BJ (cell line): ENCODE results near the gene KDM4B. TPM values are rescaled to one million over a fixed set of nuclear protein-coding genes. Genes with fewer than 3 reads are reported as not detected.

ENCODE experiments used
- CTCF ChIA-PET: fragments of 350-600 bp; formaldehyde crosslinking; extraction: SDS; loops from one replicate; lab custom pipeline; 2021; ENCODE audit warnings: antibody characterized with exemption, inconsistent platforms; lab: Yijun Ruan, JAX
- POLR2A ChIA-PET: fragments of 300-600 bp; sonication (Branson Sonifier 250); formaldehyde crosslinking; extraction: SDS; loops from one replicate; lab custom pipeline; 2021; ENCODE audit warnings: antibody characterized with exemption; lab: Charles Lee
- DNase-seq: peaks from one replicate; pipeline ENCODE4 v3.0.0-alpha.2; 2011; ENCODE audit warnings: low read depth
- H3K27me3 ChIP-seq: 2 replicates; pipeline ENCODE4 v1.6.0; 2011; ENCODE audit warnings: low read length; ENCODE audit not compliant: control insufficient read depth, insufficient read depth
- H3K36me3 ChIP-seq: 2 replicates; pipeline ENCODE4 v1.5.1; 2011; ENCODE audit warnings: low read length; ENCODE audit not compliant: control insufficient read depth, insufficient read depth
- H3K4me3 ChIP-seq: 2 replicates; pipeline ENCODE4 v1.5.1; 2011; ENCODE audit warnings: low read depth, mild to moderate bottlenecking, control low read depth, low read length
- CTCF ChIP-seq: IDR thresholded peaks from 2 replicates; pipeline ENCODE4 v1.5.1; 2011; ENCODE audit warnings: low read depth, mild to moderate bottlenecking, control low read depth, inconsistent platforms, low read length, moderate library complexity; ENCODE audit not compliant: insufficient read depth
- polyA plus RNA-seq: library from polyadenylated mRNA; depleted of rRNA; stranded (reverse); fragments of >200 nt; gene quantifications from 2 replicates; pipeline ENCODE4 v1.2.3, GENCODE V29; 2011

The KDM4B gene
- polyA plus RNA-seq, 1 experiment = 15.2 TPM

- no peak overlapping the region for H3K4me3 ChIP-seq
- ChIA-PET POLR2A (no interaction called here), CTCF (no interaction called here)
- no peaks in the 10 kb centered on the region for H3K27me3 ChIP-seq
- peaks cover 22% of the 10 kb centered on the region for H3K36me3 ChIP-seq
- no peak for DNase-seq
- TF ChIP-seq CTCF = no peak
These were observed 151.4 kb downstream of the KDM4B start for GRCh38 chr19:5120321-5120720.

DNA sequence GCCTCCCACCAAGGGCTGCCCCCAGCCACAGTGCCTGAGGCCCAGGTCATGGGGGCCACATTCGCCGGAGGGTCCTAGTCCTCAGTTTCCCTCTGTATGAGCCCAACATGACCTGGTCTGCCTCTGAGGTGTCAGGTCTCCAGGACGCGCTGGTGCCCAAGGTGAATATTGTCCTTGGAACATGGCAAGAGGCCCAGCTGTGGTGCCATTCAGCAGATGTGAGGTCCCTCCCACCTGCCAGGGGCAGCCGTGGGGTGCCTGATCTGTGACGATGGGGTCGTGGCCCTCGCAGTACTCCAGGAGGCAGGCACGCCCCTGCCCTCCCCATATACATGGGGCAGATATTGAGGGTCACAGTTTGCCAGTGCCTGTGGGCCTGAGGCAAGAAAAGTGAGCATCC is 151.9 kb downstream of the KDM4B start:
- CTCF ChIA-PET = no interaction called here
- peaks cover 22% of the 10 kb centered on the region for H3K36me3 ChIP-seq
- H3K4me3 ChIP-seq = no peak overlapping the region
- POLR2A ChIA-PET = no interaction called here
- TF ChIP-seq CTCF = no peak
- no peak for DNase-seq
- no peaks in the 10 kb centered on the region for H3K27me3 ChIP-seq

- no peak for DNase-seq
- Histone ChIP-seq H3K36me3 (peaks cover 22% of the 10 kb centered on the region), H3K27me3 (no peaks in the 10 kb centered on the region), H3K4me3 (no peak overlapping the region)
- CTCF ChIA-PET = interaction anchor here (0.9 kb wide), 1 partner anchor 16 kb away, joined by 3 read pairs; no protein-coding TSS in a partner anchor
- POLR2A ChIA-PET = no interaction called here
- TF ChIP-seq CTCF = no peak
These were observed 152.6 kb downstream of the KDM4B start for GRCh38 chr19:5121266-5122120.

DNA sequence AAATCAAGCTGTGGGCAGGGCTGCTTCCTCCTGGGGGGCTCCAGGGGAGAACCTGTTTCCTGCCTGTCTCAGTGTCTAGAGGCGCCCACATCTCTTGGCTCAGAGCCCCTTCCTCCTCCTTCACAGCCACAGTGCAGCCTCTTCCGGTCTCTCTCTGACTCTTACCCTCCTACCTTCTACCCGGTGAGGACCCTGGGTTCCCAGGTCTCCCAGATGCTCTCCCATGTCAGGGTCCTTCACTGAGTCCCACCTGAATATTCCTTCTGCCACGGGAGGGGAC is 153.1 kb downstream of the KDM4B start:
- Histone ChIP-seq H3K36me3 (peaks cover 24% of the 10 kb centered on the region), H3K4me3 (no peak overlapping the region), H3K27me3 (no peaks in the 10 kb centered on the region)
- no peak for DNase-seq
- CTCF ChIA-PET = interaction anchor here (0.9 kb wide), 1 partner anchor 16 kb away, joined by 3 read pairs; no protein-coding TSS in a partner anchor
- no peak for TF ChIP-seq CTCF
- POLR2A ChIA-PET = no interaction called here

- CTCF ChIA-PET = no interaction called here
- POLR2A ChIA-PET = no interaction called here
- Histone ChIP-seq H3K4me3 (no peak overlapping the region), H3K36me3 (peaks cover 24% of the 10 kb centered on the region), H3K27me3 (no peaks in the 10 kb centered on the region)
- no peak for TF ChIP-seq CTCF
- no peak for DNase-seq
These were observed 153.9 kb downstream of the KDM4B start for GRCh38 chr19:5122671-5123409.
